Stomach (tissue), 4 donors: Measurements from ENCODE around the gene MAT2A.

Source experiments
- CTCF ChIP-seq, 7 experiments: fragments of 450-650 bp in 4 of 7; fragments of 200-600 bp in 3 of 7; sonication (generic) in 3 of 7; IDR thresholded peaks; one replicate each; pipeline ENCODE4 v1.5.1; 2016 to 2019; ENCODE audit warnings: antibody characterized with exemption in 7 of 7, control low read depth in 2 of 7, mild to moderate bottlenecking in 1 of 7
- POLR2A ChIP-seq, 4 donors: fragments of 450-650 bp; IDR thresholded peaks; one replicate each; pipeline ENCODE4 v1.6.1; 2016; ENCODE audit warnings: antibody characterized with exemption in 4 of 4, control low read depth in 2 of 4, mild to moderate bottlenecking in 1 of 4, moderate library complexity in 1 of 4

GRCh38 chr2:85503851-85504777, 34.9 kb upstream of the MAT2A start:
- TF ChIP-seq POLR2A (IDR thresholded peaks at IDR 0.05) (no peak), CTCF (IDR thresholded peaks at IDR 0.05) (no peak)
